Retinal pigment epithelial cell (primary cell): Measurements from ENCODE around the gene HEMK1.

ENCODE experiments used
- DNase-seq: peaks from one replicate; pipeline ENCODE4 v3.0.0-alpha.2; 2010; ENCODE audit warnings: low read depth
- H3K4me3 ChIP-seq: 2 replicates; pipeline ENCODE4 v1.5.1; 2011; ENCODE audit warnings: mild to moderate bottlenecking, low read length, control low read depth, moderate library complexity
- CTCF ChIP-seq: conservative IDR thresholded peaks from 2 replicates; pipeline ENCODE4 v1.5.1; 2011; ENCODE audit warnings: low read depth, low read length, control low read depth, inconsistent platforms

Gene HEMK1

DNA sequence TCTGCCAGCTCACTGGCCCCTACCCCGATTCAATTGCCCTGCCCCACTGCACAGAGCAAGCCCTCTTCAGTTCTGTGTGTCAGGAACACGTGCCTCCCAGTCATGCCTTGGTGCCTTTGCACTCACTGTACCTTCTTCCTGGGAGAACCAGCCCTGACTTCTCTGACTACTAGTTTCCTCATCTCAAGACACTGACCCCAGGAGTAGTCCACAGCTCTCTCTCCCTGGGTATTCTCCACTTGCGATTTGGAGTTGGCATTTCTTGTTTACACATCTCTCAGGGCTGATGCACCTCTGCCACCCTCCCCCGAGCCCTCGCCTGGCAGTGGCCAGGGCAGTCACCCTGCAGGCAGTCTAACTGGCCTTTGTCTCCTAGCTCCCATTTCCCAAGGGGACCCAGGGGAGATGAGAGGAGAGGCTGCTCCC, 36.6 kb downstream of the HEMK1 start:
- DNase-seq, result no peak
- no peak overlapping the region for H3K4me3 ChIP-seq
- no peak for TF ChIP-seq CTCF

DNA sequence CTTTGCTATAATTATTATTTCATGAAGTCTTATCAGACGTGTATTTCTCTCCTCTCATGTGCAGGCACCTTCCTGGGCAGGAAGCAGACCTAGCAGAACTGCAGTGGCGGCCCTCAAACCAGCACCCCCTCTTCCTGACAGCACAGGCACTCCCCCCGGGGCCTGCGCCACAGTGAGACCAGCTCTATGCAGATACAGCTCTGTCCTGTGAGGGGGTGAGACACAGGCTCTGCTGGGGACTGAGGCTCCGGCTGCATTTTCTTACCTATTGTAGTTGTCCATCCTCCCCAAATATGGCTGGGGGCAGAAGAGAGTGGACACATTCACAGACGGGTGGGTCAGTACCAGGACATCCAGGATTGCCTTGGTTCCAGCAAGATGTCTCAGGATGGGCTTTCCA, 37.3 kb downstream of the HEMK1 start:
- no peak for DNase-seq
- TF ChIP-seq CTCF, result no peak
- H3K4me3 ChIP-seq, result no peak overlapping the region

DNA sequence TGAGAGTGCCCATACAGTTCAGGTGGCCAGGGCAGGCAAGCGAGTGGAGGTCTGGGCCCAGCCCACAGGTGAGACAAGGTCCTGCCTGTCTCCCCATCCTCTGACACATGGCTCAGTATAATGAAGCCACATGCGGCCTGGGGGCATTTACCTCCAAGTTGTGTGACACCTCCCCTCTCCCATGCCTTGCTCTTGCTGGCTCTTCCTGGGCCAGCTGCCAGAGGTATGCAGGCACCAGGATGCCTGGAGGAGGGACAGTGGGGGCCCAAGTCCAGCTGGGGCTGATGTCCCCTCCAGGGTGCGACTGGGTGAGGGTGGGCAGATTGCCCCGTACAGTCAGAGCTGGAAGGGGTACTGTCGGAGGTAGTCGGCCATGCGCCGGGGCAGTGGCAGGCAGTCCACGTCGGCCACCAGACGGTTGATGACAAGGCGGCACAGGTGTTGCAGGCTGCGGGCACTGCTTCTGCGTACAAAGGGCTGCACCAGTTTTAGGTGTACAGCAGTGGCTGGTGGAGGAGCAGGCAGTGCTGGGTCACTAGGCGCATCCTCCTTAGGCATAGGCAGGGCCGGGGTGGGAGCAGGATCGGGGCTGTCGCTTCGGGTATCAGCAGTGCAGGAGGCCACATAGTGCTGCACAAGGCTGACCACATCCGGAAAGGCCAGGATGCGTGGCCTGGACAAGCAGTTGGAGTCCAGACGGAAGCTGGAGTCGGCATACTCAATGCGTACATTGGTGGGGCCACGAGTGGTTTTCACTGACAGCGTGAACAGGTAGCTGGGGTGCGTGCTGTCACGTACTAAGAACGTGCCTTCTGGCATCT, 38.2 kb downstream of the HEMK1 start:
- no peak for TF ChIP-seq CTCF
- H3K4me3 ChIP-seq, result no peak overlapping the region
- no peak for DNase-seq

- no peak for DNase-seq
- TF ChIP-seq CTCF, result no peak
- no peak overlapping the region for H3K4me3 ChIP-seq
Observed at GRCh38 chr3:50608278-50608677, 39.0 kb downstream of the HEMK1 start.

DNA sequence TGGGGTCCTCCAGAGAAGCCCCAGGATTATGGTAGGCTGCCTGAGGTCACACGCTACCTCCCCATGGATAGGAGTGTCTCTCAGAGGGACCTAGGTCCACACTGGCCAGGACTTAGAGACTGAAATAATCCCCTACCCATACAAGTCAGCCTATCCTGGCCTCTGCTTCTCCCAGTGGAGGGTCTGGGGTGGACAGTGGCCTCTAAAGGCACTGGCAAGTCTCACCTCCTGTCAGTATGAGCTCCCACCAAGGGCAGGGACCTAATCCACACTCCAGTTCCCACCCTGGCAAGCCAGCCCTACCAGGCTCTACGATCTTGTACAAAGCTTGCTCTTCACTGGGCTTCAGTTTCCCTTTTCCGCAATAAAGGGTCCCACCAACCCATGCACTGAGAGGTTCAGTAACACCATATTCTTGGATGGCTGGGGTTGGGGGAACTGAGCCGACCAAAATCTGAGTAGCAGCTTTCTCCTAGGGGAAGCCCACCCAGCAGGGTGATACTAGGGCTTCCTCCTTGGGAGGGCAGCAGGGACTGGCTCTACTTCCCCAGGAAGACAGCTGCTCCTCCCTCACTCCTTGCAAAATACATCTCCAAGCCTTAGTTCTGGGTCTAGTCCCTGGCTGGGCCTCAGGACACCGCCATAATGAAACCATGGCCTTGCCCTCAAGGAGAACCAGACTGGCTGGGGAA, 39.9 kb downstream of the HEMK1 start:
- H3K4me3 ChIP-seq, result no peak overlapping the region
- no peak for TF ChIP-seq CTCF
- no peak for DNase-seq

- no peak overlapping the region for H3K4me3 ChIP-seq
- DNase-seq, result no peak
- TF ChIP-seq CTCF, result no peak
Observed at GRCh38 chr3:50609763-50610085, 40.4 kb downstream of the HEMK1 start.
